Uterus (tissue), 4 donors: ENCODE data around the gene CCL17. TPM values are rescaled to one million over a fixed set of nuclear protein-coding genes. Genes with fewer than 3 reads are reported as not detected.

ENCODE experiments used
- DNase-seq, 2 donors: peaks; one replicate each; pipeline ENCODE4 v3.0.0-alpha.2; 2019 to 2020
- H3K27ac ChIP-seq, 2 donors: fragments of 200-600 bp; sonication (generic); 1 replicate in 1 of 2; 2 replicates in 1 of 2; pipeline ENCODE4 v1.5.1; 2016 to 2018
- H3K27me3 ChIP-seq, 2 donors: fragments of 200-600 bp; sonication (generic); one replicate each; pipeline ENCODE4 v1.5.1; 2018 to 2019; ENCODE audit warnings: control low read depth in 1 of 2
- H3K36me3 ChIP-seq, 2 donors: fragments of 200-600 bp; sonication (generic); one replicate each; pipeline ENCODE4 v1.5.1; 2019; ENCODE audit warnings: control low read depth in 1 of 2
- H3K4me1 ChIP-seq, 2 donors: fragments of 200-600 bp; sonication (generic); one replicate each; pipeline ENCODE4 v1.5.1; 2018 to 2019; ENCODE audit warnings: control low read depth in 1 of 2
- H3K4me3 ChIP-seq, 2 donors: fragments of 200-600 bp; sonication (generic); 1 replicate in 1 of 2; 2 replicates in 1 of 2; pipeline ENCODE4 v1.5.1; 2018 to 2019; ENCODE audit warnings: mild to moderate bottlenecking in 1 of 2
- H3K9me3 ChIP-seq, 2 donors: fragments of 200-600 bp; sonication (generic); one replicate each; pipeline ENCODE4 v1.5.1; 2019; ENCODE audit warnings: control low read depth in 1 of 2
- CTCF ChIP-seq, 4 experiments: fragments of 200-600 bp in 2 of 4; fragments of 450-650 bp in 2 of 4; sonication (generic) in 2 of 4; IDR thresholded peaks; one replicate each; pipeline ENCODE4 v1.5.1; 2016 to 2019; ENCODE audit warnings: antibody characterized with exemption in 4 of 4, mild to moderate bottlenecking in 2 of 4, moderate library complexity in 1 of 4
- POLR2A ChIP-seq, 2 donors: fragments of 450-650 bp; IDR thresholded peaks; one replicate each; pipeline ENCODE4 v1.6.1; 2016; ENCODE audit warnings: antibody characterized with exemption in 2 of 2, mild to moderate bottlenecking in 1 of 2, moderate library complexity in 1 of 2
- intact Hi-C: fragments of 100-400 bp; cut with DNase I; formaldehyde crosslinking; loops from one replicate; pipeline ENCODE4 v1.15.1; 2023; ENCODE audit warnings: low total_unique reads
- total RNA-seq, 4 donors: library from RNA; depleted of rRNA in 3 of 4; stranded (reverse); fragments of >200 nt in 3 of 4; gene quantifications; one replicate each; pipeline versions ENCODE4 v1.1.0 to v1.2.4, GENCODE V29; 2014 to 2023
- donor health status: DM: yes; HTN: yes; CAD: no.

CCL17 gene
- total RNA-seq, 4 donors from 2014 or later: not detected

GRCh38 chr16:57405097-57405496, 530 bp downstream of the CCL17 start:
- DNase-seq: no peak
- Histone ChIP-seq H3K4me1 (no peaks in the 10 kb centered on the region), H3K4me3 (no peak overlapping the region), H3K9me3 (no peaks in the 10 kb centered on the region), H3K27me3 (no peaks in the 10 kb centered on the region), H3K36me3 (no peaks in the 10 kb centered on the region), H3K27ac (no peak overlapping the region)
- no peak for TF ChIP-seq CTCF (IDR thresholded peaks at IDR 0.05)
- no peak for TF ChIP-seq POLR2A (IDR thresholded peaks at IDR 0.05)
- intact Hi-C loops: no loop called here

- H3K4me1 ChIP-seq: no peaks in the 10 kb centered on the region
- intact Hi-C loops: no loop called here
Observed at GRCh38 chr16:57406881-57407280, 2.3 kb downstream of the CCL17 start.

GRCh38 chr16:57407521-57408353, 3.2 kb downstream of the CCL17 start:
- intact Hi-C loops: no loop called here
- H3K9me3 ChIP-seq: no peaks in the 10 kb centered on the region
- H3K4me1 ChIP-seq: no peaks in the 10 kb centered on the region
- no peaks in the 10 kb centered on the region for H3K27me3 ChIP-seq
- H3K27ac ChIP-seq: no peak overlapping the region
- DNase-seq: no peak
- no peak overlapping the region for H3K4me3 ChIP-seq
- no peak for TF ChIP-seq POLR2A (IDR thresholded peaks at IDR 0.05)
- TF ChIP-seq CTCF (IDR thresholded peaks at IDR 0.05): no peak
- no peaks in the 10 kb centered on the region for H3K36me3 ChIP-seq

More at GRCh38 chr16:57406881-57407280, 2.3 kb downstream of the CCL17 start:
- H3K36me3 ChIP-seq: no peaks in the 10 kb centered on the region
- H3K4me3 ChIP-seq: no peak overlapping the region
- no peaks in the 10 kb centered on the region for H3K9me3 ChIP-seq
- TF ChIP-seq POLR2A (IDR thresholded peaks at IDR 0.05): no peak
- TF ChIP-seq CTCF (IDR thresholded peaks at IDR 0.05): no peak
- H3K27ac ChIP-seq: no peak overlapping the region
- no peak for DNase-seq
- H3K27me3 ChIP-seq: no peaks in the 10 kb centered on the region

- Histone ChIP-seq H3K9me3 (no peaks in the 10 kb centered on the region), H3K4me3 (no peak overlapping the region), H3K27me3 (no peaks in the 10 kb centered on the region), H3K36me3 (no peaks in the 10 kb centered on the region), H3K27ac (peak overlapping the region in 1 of 2 donors; percentile 45), H3K4me1 (no peaks in the 10 kb centered on the region)
- no peak for DNase-seq
- TF ChIP-seq CTCF (IDR thresholded peaks at IDR 0.05) (no peak), POLR2A (IDR thresholded peaks at IDR 0.05) (no peak)
- intact Hi-C loops: no loop called here
Observed at GRCh38 chr16:57409065-57409464, 4.5 kb downstream of the CCL17 start.

GRCh38 chr16:57409870-57410587, 5.5 kb downstream of the CCL17 start:
- Histone ChIP-seq H3K9me3 (no peaks in the 10 kb centered on the region), H3K4me1 (no peaks in the 10 kb centered on the region), H3K27ac (peak overlapping the region in 1 of 2 donors; percentile 41), H3K36me3 (no peaks in the 10 kb centered on the region), H3K27me3 (no peaks in the 10 kb centered on the region), H3K4me3 (no peak overlapping the region)
- TF ChIP-seq POLR2A (IDR thresholded peaks at IDR 0.05) (no peak), CTCF (IDR thresholded peaks at IDR 0.05) (no peak)
- DNase-seq: no peak
- intact Hi-C loops: no loop called here
